ENCODE results near the gene FAIM2.

FAIM2 gene

GRCh38 chr12:49945394-49946080 lies 41.8 kb upstream of the FAIM2 start:
- Histone ChIP-seq H3K9ac (ENCODE audit: low read length) (no peak overlapping the region), H3K4me3 (ENCODE audit: low read length) (peak overlapping the region; percentile 45), H3K27ac (ENCODE audit: low read depth, low read length) (no peak overlapping the region), H3K4me1 (ENCODE audit: control insufficient read depth, insufficient read depth, low read length) (peaks cover 2% of the 10 kb centered on the region), H3K27me3 (ENCODE audit: control insufficient read depth, insufficient read depth, low read length) (no peaks in the 10 kb centered on the region), H3K36me3 (ENCODE audit: control insufficient read depth, insufficient read depth, low read length) (no peaks in the 10 kb centered on the region)

- Histone ChIP-seq H3K27ac (ENCODE audit: low read depth, low read length) (no peak overlapping the region), H3K9ac (ENCODE audit: low read length) (no peak overlapping the region), H3K4me3 (ENCODE audit: low read length) (no peak overlapping the region)
Observed at GRCh38 chr12:49944718-49945117, 41.0 kb upstream of the FAIM2 start.

GRCh38 chr12:49944046-49944445 lies 40.3 kb upstream of the FAIM2 start:
- Histone ChIP-seq H3K4me3 (ENCODE audit: low read length) (no peak overlapping the region), H3K27me3 (ENCODE audit: control insufficient read depth, insufficient read depth, low read length) (no peaks in the 10 kb centered on the region), H3K4me1 (ENCODE audit: control insufficient read depth, insufficient read depth, low read length) (peaks cover 2% of the 10 kb centered on the region), H3K36me3 (ENCODE audit: control insufficient read depth, insufficient read depth, low read length) (no peaks in the 10 kb centered on the region), H3K9ac (ENCODE audit: low read length) (no peak overlapping the region), H3K27ac (ENCODE audit: low read depth, low read length) (no peak overlapping the region)

More at GRCh38 chr12:49944718-49945117, 41.0 kb upstream of the FAIM2 start:
- H3K36me3 ChIP-seq (ENCODE audit: control insufficient read depth, insufficient read depth, low read length), result no peaks in the 10 kb centered on the region
- no peaks in the 10 kb centered on the region for H3K27me3 ChIP-seq (ENCODE audit: control insufficient read depth, insufficient read depth, low read length)
- peaks cover 2% of the 10 kb centered on the region for H3K4me1 ChIP-seq (ENCODE audit: control insufficient read depth, insufficient read depth, low read length)

- Histone ChIP-seq H3K9ac (ENCODE audit: low read length) (no peak overlapping the region), H3K27me3 (ENCODE audit: control insufficient read depth, insufficient read depth, low read length) (no peaks in the 10 kb centered on the region), H3K27ac (ENCODE audit: low read depth, low read length) (no peak overlapping the region), H3K36me3 (ENCODE audit: control insufficient read depth, insufficient read depth, low read length) (no peaks in the 10 kb centered on the region), H3K4me3 (ENCODE audit: low read length) (no peak overlapping the region), H3K4me1 (ENCODE audit: control insufficient read depth, insufficient read depth, low read length) (peaks cover 2% of the 10 kb centered on the region)
Observed at GRCh38 chr12:49943625-49943960, 39.9 kb upstream of the FAIM2 start.

GRCh38 chr12:49942921-49943624 lies 39.4 kb upstream of the FAIM2 start:
- Histone ChIP-seq H3K27ac (ENCODE audit: low read depth, low read length) (no peak overlapping the region), H3K36me3 (ENCODE audit: control insufficient read depth, insufficient read depth, low read length) (no peaks in the 10 kb centered on the region), H3K4me3 (ENCODE audit: low read length) (no peak overlapping the region), H3K4me1 (ENCODE audit: control insufficient read depth, insufficient read depth, low read length) (peaks cover 2% of the 10 kb centered on the region), H3K9ac (ENCODE audit: low read length) (no peak overlapping the region), H3K27me3 (ENCODE audit: control insufficient read depth, insufficient read depth, low read length) (no peaks in the 10 kb centered on the region)

GRCh38 chr12:49942512-49942893 lies 38.8 kb upstream of the FAIM2 start:
- no peak overlapping the region for H3K27ac ChIP-seq (ENCODE audit: low read depth, low read length)
- no peaks in the 10 kb centered on the region for H3K36me3 ChIP-seq (ENCODE audit: control insufficient read depth, insufficient read depth, low read length)
- H3K27me3 ChIP-seq (ENCODE audit: control insufficient read depth, insufficient read depth, low read length), result no peaks in the 10 kb centered on the region
- no peak overlapping the region for H3K9ac ChIP-seq (ENCODE audit: low read length)
- H3K4me1 ChIP-seq (ENCODE audit: control insufficient read depth, insufficient read depth, low read length), result peaks cover 2% of the 10 kb centered on the region
- no peak overlapping the region for H3K4me3 ChIP-seq (ENCODE audit: low read length)

- Histone ChIP-seq H3K9ac (ENCODE audit: low read length) (no peak overlapping the region), H3K27ac (ENCODE audit: low read depth, low read length) (no peak overlapping the region), H3K4me3 (ENCODE audit: low read length) (no peak overlapping the region), H3K27me3 (ENCODE audit: control insufficient read depth, insufficient read depth, low read length) (no peaks in the 10 kb centered on the region), H3K36me3 (ENCODE audit: control insufficient read depth, insufficient read depth, low read length) (no peaks in the 10 kb centered on the region), H3K4me1 (ENCODE audit: control insufficient read depth, insufficient read depth, low read length) (peaks cover 2% of the 10 kb centered on the region)
Observed at GRCh38 chr12:49941556-49942511, 38.1 kb upstream of the FAIM2 start.

GRCh38 chr12:49939707-49940106 lies 36.0 kb upstream of the FAIM2 start:
- no peaks in the 10 kb centered on the region for H3K4me1 ChIP-seq (ENCODE audit: control insufficient read depth, insufficient read depth, low read length)
- no peaks in the 10 kb centered on the region for H3K36me3 ChIP-seq (ENCODE audit: control insufficient read depth, insufficient read depth, low read length)
- no peak overlapping the region for H3K9ac ChIP-seq (ENCODE audit: low read length)
- no peak overlapping the region for H3K27ac ChIP-seq (ENCODE audit: low read depth, low read length)
- no peak overlapping the region for H3K4me3 ChIP-seq (ENCODE audit: low read length)
- no peaks in the 10 kb centered on the region for H3K27me3 ChIP-seq (ENCODE audit: control insufficient read depth, insufficient read depth, low read length)

GRCh38 chr12:49939307-49939706 lies 35.6 kb upstream of the FAIM2 start:
- Histone ChIP-seq H3K27me3 (ENCODE audit: control insufficient read depth, insufficient read depth, low read length) (no peaks in the 10 kb centered on the region), H3K36me3 (ENCODE audit: control insufficient read depth, insufficient read depth, low read length) (no peaks in the 10 kb centered on the region), H3K27ac (ENCODE audit: low read depth, low read length) (no peak overlapping the region), H3K9ac (ENCODE audit: low read length) (no peak overlapping the region), H3K4me3 (ENCODE audit: low read length) (no peak overlapping the region), H3K4me1 (ENCODE audit: control insufficient read depth, insufficient read depth, low read length) (no peaks in the 10 kb centered on the region)

GRCh38 chr12:49937639-49938300 lies 34.1 kb upstream of the FAIM2 start:
- H3K27ac ChIP-seq (ENCODE audit: low read depth, low read length), result no peak overlapping the region
- no peak overlapping the region for H3K9ac ChIP-seq (ENCODE audit: low read length)

GRCh38 chr12:49936925-49937324 lies 33.2 kb upstream of the FAIM2 start:
- H3K4me3 ChIP-seq (ENCODE audit: low read length), result no peak overlapping the region
- no peaks in the 10 kb centered on the region for H3K27me3 ChIP-seq (ENCODE audit: control insufficient read depth, insufficient read depth, low read length)
- no peak overlapping the region for H3K9ac ChIP-seq (ENCODE audit: low read length)
- no peaks in the 10 kb centered on the region for H3K36me3 ChIP-seq (ENCODE audit: control insufficient read depth, insufficient read depth, low read length)
- no peak overlapping the region for H3K27ac ChIP-seq (ENCODE audit: low read depth, low read length)
- no peaks in the 10 kb centered on the region for H3K4me1 ChIP-seq (ENCODE audit: control insufficient read depth, insufficient read depth, low read length)

More at GRCh38 chr12:49937639-49938300, 34.1 kb upstream of the FAIM2 start:
- H3K36me3 ChIP-seq (ENCODE audit: control insufficient read depth, insufficient read depth, low read length), result no peaks in the 10 kb centered on the region
- H3K4me3 ChIP-seq (ENCODE audit: low read length), result no peak overlapping the region
- no peaks in the 10 kb centered on the region for H3K4me1 ChIP-seq (ENCODE audit: control insufficient read depth, insufficient read depth, low read length)
- no peaks in the 10 kb centered on the region for H3K27me3 ChIP-seq (ENCODE audit: control insufficient read depth, insufficient read depth, low read length)

GRCh38 chr12:49934505-49934904 lies 30.8 kb upstream of the FAIM2 start:
- H3K4me3 ChIP-seq (ENCODE audit: low read length), result no peak overlapping the region
- H3K4me1 ChIP-seq (ENCODE audit: control insufficient read depth, insufficient read depth, low read length), result no peaks in the 10 kb centered on the region
- no peaks in the 10 kb centered on the region for H3K27me3 ChIP-seq (ENCODE audit: control insufficient read depth, insufficient read depth, low read length)
- no peak overlapping the region for H3K9ac ChIP-seq (ENCODE audit: low read length)
- no peaks in the 10 kb centered on the region for H3K36me3 ChIP-seq (ENCODE audit: control insufficient read depth, insufficient read depth, low read length)
- H3K27ac ChIP-seq (ENCODE audit: low read depth, low read length), result no peak overlapping the region
